HepG2 (cell line): ENCODE data around the gene CITED4.

ENCODE experiments used
- CTCF ChIP-seq: sonication (generic); formaldehyde crosslinking; IDR thresholded peaks from 2 replicates; pipeline ENCODE4 v1.5.0; 2020; ENCODE audit warnings: mild to moderate bottlenecking, missing genetic modification reagents, moderate library complexity
- GATAD2A ChIP-seq: IDR thresholded peaks from 2 replicates; pipeline ENCODE4 v1.6.1; 2016
- KDM4B ChIP-seq: sonication (generic); formaldehyde crosslinking; IDR thresholded peaks from 2 replicates; pipeline ENCODE4 v1.4.0; 2020; ENCODE audit warnings: missing genetic modification reagents
- ZBTB14 ChIP-seq: sonication (generic); formaldehyde crosslinking; IDR thresholded peaks from 2 replicates; pipeline ENCODE4 v1.4.0; 2020; ENCODE audit warnings: missing genetic modification reagents
- ZNF205 ChIP-seq: IDR thresholded peaks from 2 replicates; pipeline ENCODE4 v1.6.1; 2018; ENCODE audit warnings: missing biosample characterization, missing genetic modification reagents
- ZNF850 ChIP-seq: sonication (generic); formaldehyde crosslinking; conservative IDR thresholded peaks from 2 replicates; pipeline ENCODE4 v1.9.0; 2021; ENCODE audit warnings: mild to moderate bottlenecking, missing genetic modification reagents
- ZZZ3 ChIP-seq: sonication (generic); formaldehyde crosslinking; IDR thresholded peaks from 2 replicates; pipeline ENCODE4 v1.4.0; 2020; ENCODE audit warnings: missing genetic modification reagents, mild to moderate bottlenecking, borderline replicate concordance

DNA sequence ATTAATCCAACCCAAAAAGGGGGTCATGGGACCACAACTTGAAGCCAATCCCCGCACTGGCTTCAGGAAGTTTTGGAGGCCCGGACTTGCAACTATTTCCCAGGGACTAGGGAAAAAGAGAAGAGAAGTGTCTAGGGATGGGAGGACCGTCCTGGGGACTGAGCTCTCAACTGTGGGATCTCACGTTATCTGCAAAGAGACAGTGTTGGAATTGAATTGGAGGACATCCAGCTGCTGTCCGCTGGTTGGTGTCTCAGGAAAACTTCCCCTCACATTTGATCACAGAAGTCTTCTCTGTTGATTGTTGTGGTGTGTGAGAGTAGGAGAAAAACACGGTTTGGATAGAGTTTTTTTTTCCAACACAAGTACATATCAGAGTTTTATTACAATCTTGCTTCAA is 46.2 kb upstream of the CITED4 start:
- TF ChIP-seq ZBTB14 (no peak), CTCF (CRISPR knock-in tag) (no peak), GATAD2A (no peak), ZNF205 (CRISPR knock-in tag) (no peak), ZZZ3 (CRISPR knock-in tag) (no peak), KDM4B (CRISPR knock-in tag) (no peak), ZNF850 (no peak)
